Measurements from ENCODE around the gene RGL2.
"Not testable (repeated sequence)": the region's sequence is repeated elsewhere in the genome, so short reads cannot be mapped to it uniquely, and the experiment has no call there.

The RGL2 gene

GRCh38 chr6:33298773-33299236 lies at the start of gene RGL2:
TSS of gene RGL2 (minus strand) at chr6:33298942. CDS start at chr6:33298610, 332 bp downstream.
- DNase-seq, result peak; percentile 64

- DNase-seq, result no peak
These were observed 49.1 kb upstream of the RGL2 start for GRCh38 chr6:33347816-33348215.

GRCh38 chr6:33346972-33347371 lies 48.2 kb upstream of the RGL2 start:
- not testable (repeated sequence) for DNase-seq

GRCh38 chr6:33344701-33345697 lies 46.3 kb upstream of the RGL2 start:
- DNase-seq, result peak; percentile 76

GRCh38 chr6:33343953-33344611 lies 45.3 kb upstream of the RGL2 start:
- no peak for DNase-seq

GRCh38 chr6:33343606-33343952 lies 44.8 kb upstream of the RGL2 start:
- DNase-seq, result not testable (repeated sequence)

GRCh38 chr6:33339193-33339592 lies 40.5 kb upstream of the RGL2 start:
- DNase-seq, result no peak

GRCh38 chr6:33336495-33336894 lies 37.8 kb upstream of the RGL2 start:
- DNase-seq, result no peak

GRCh38 chr6:33335916-33336315 lies 37.2 kb upstream of the RGL2 start:
- DNase-seq, result no peak

- DNase-seq, result no peak
These were observed 34.9 kb upstream of the RGL2 start for GRCh38 chr6:33333666-33334065.

GRCh38 chr6:33330736-33331135 lies 32.0 kb upstream of the RGL2 start:
- no peak for DNase-seq

GRCh38 chr6:33329058-33329457 lies 30.3 kb upstream of the RGL2 start:
- no peak for DNase-seq

- no peak for DNase-seq
These were observed 25.4 kb upstream of the RGL2 start for GRCh38 chr6:33324125-33324524.

- DNase-seq, result no peak
These were observed 24.8 kb upstream of the RGL2 start for GRCh38 chr6:33323623-33323948.

- no peak for DNase-seq
These were observed 22.5 kb upstream of the RGL2 start for GRCh38 chr6:33321227-33321626.

- no peak for DNase-seq
These were observed 21.8 kb upstream of the RGL2 start for GRCh38 chr6:33320315-33321181.

- no peak for DNase-seq
These were observed 21.2 kb upstream of the RGL2 start for GRCh38 chr6:33319939-33320314.

GRCh38 chr6:33318426-33319073 lies 19.8 kb upstream of the RGL2 start:
- DNase-seq, result no peak

- peak; percentile 95 for DNase-seq
These were observed 19.1 kb upstream of the RGL2 start, which contains the start of gene ZBTB22 for GRCh38 chr6:33317669-33318425. TSS of gene ZBTB22 (minus strand) at chr6:33317744. CDS start at chr6:33316916, 828 bp downstream.

GRCh38 chr6:33317419-33317668 lies 18.6 kb upstream of the RGL2 start:
- DNase-seq, result no peak

GRCh38 chr6:33316603-33317418 lies 18.1 kb upstream of the RGL2 start:
- DNase-seq, result no peak

Data from NCI-H2029 treated with DMSO at 0.1 percent for 48 hours (cell line).